OCI-LY7 (cell line): Measurements from ENCODE around the gene CXCL6.

Source experiments
- CTCF ChIP-seq: fragments of 200-600 bp; sonication (generic); conservative IDR thresholded peaks from 2 replicates; pipeline ENCODE4 v1.5.1; 2014; ENCODE audit warnings: mild to moderate bottlenecking, antibody characterized with exemption, low read length, moderate library complexity, mixed read lengths
- EZH2phosphoT487 ChIP-seq: fragments of 200-600 bp; sonication (generic); IDR thresholded peaks from 2 replicates; pipeline ENCODE4 v1.6.1; 2018; ENCODE audit warnings: low read depth, borderline replicate concordance, mild to moderate bottlenecking, mixed run types, antibody characterized with exemption, low read length, moderate library complexity, mixed read lengths

GRCh38 chr4:73852771-73853170, 16.3 kb downstream of the CXCL6 start:
- TF ChIP-seq EZH2phosphoT487, result no peak
- TF ChIP-seq CTCF, result no peak
